Measurements from ENCODE around the gene QKI.

GRCh38 chr6:163427498-163428254 is 13.2 kb downstream of the QKI start:
- no peak for TF ChIP-seq POLR2AphosphoS5 (IDR thresholded peaks at IDR 0.05; ENCODE audit: insufficient read depth, low read depth, low read length)
- TF ChIP-seq CTCF (IDR thresholded peaks at IDR 0.05; ENCODE audit: extremely low read depth in 1 of 2, insufficient read depth in 1 of 2, low read depth in 1 of 2, low read length in 2 of 2), result peak in 1 of 2 donors; percentile 7
- TF ChIP-seq POLR2A (IDR thresholded peaks at IDR 0.05; ENCODE audit: low read depth, low read length), result no peak
- TF ChIP-seq FOS (IDR thresholded peaks at IDR 0.05; ENCODE audit: borderline replicate concordance, insufficient read depth, low read length), result no peak
- no peak for TF ChIP-seq EZH2 (IDR thresholded peaks at IDR 0.05; ENCODE audit: borderline replicate concordance, low read depth, low read length, severe bottlenecking)

All from endothelial cell of umbilical vein (primary cell).